Activated T-cell treated with anti-CD3 and anti-CD28 coated beads, Interleukin-2, amount 50 U/mL, for 72 hours (primary cell): ENCODE measurements around the gene TCEAL7. TPM values are rescaled to one million over a fixed set of nuclear protein-coding genes. Genes with fewer than 3 reads are reported as not detected.
"Not testable (repeated sequence)": the region's sequence is repeated elsewhere in the genome, so short reads cannot be mapped to it uniquely, and the experiment has no call there.

Experiments used
- ATAC-seq, 2 donors: fragments of 150-1000 bp; cut with Tn5 transposase; replicated peaks in 1 of 2; 2 replicates each; pipeline ENCODE4 v1.10.0; 2021; ENCODE audit warnings: moderate library complexity in 2 of 2, mild to moderate bottlenecking in 1 of 2
- DNase-seq, 2 donors: peaks; one replicate each; pipeline ENCODE4 v3.0.0; 2021 to 2022; ENCODE audit warnings: mixed read lengths in 1 of 2
- H3K27ac Mint-ChIP-seq: one replicate; pipeline ENCODE4 v1.8.0; 2022; ENCODE audit warnings: mild to moderate bottlenecking, moderate library complexity, mixed read lengths
- H3K27me3 Mint-ChIP-seq: one replicate; pipeline ENCODE4 v1.8.0; 2022; ENCODE audit warnings: low read depth, mixed read lengths
- H3K36me3 Mint-ChIP-seq, 2 donors: one replicate each; pipeline ENCODE4 v1.8.0; 2022; ENCODE audit warnings: mixed read lengths in 2 of 2, mild to moderate bottlenecking in 1 of 2; ENCODE audit not compliant: insufficient read depth in 2 of 2
- H3K4me1 Mint-ChIP-seq: one replicate; pipeline ENCODE4 v1.8.0; 2022; ENCODE audit warnings: low read depth, mixed read lengths
- H3K4me3 Mint-ChIP-seq, 2 donors: one replicate each; pipeline ENCODE4 v1.8.0; 2022; ENCODE audit warnings: mild to moderate bottlenecking in 2 of 2, mixed read lengths in 2 of 2, moderate library complexity in 2 of 2
- H3K9me3 Mint-ChIP-seq, 2 donors: one replicate each; pipeline ENCODE4 v1.8.0; 2022; ENCODE audit warnings: mixed read lengths in 2 of 2
- total RNA-seq, 2 donors: library from RNA; stranded (reverse); gene quantifications; one replicate each; pipeline ENCODE4 v1.2.3, GENCODE V29; 2022

Gene TCEAL7
- total RNA-seq, 2 donors from 2014 or later = not detected

DNA sequence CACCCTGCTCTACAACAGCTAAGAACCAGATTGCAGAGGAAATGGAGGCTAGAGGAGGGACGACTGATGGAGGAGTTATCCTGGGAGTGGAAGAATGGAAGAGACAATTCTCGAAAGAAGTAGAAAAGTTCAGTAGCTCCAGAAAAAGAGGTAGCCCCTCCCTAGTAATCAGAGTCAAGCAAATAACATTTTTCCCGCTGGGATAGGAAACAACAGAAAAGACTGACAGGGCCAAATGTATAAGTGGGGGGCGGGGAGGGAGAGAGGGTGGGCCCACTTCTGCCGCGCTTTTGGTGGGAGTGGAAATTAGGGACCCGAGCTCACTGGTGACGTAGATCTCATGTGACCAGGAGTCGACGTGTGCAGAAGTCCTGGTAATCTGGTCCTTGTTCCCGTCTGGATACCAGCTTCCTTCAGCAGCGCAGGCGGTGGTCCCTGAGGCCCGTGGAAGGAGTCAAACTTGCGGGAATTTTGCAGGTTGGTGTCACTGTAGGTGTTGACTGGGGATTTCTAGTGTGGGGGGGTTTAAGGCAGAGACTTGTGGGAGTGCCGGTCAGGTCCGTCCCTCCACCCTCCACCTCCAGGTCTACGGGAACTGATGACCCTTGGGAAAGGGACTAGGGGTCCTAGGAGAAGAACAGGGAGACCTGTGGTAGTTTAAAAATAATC is 26.2 kb downstream of the TCEAL7 start, which contains the start of gene TCEAL9:
TSS of gene TCEAL9 (plus strand) at position 377 of the 669 bp plus-strand sequence. CDS start 1,179 bp downstream, outside the sequence.
- peaks cover 0 to 2% of the 10 kb centered on the region in 2 donors for H3K36me3 Mint-ChIP-seq
- peaks cover 29% of the 10 kb centered on the region for H3K27me3 Mint-ChIP-seq
- DNase-seq = peak in 1 of 2 donors; percentile 1
- no peaks in the 10 kb centered on the region for H3K9me3 Mint-ChIP-seq
- peak within 1 kb of the TSS; percentile 75 for H3K27ac Mint-ChIP-seq
- peaks cover 9% of the 10 kb centered on the region for H3K4me1 Mint-ChIP-seq
- H3K4me3 Mint-ChIP-seq = peak within 1 kb of the TSS; percentile 85 to 94
- peak in 1 of 2 donors; percentile 39 for ATAC-seq

DNA sequence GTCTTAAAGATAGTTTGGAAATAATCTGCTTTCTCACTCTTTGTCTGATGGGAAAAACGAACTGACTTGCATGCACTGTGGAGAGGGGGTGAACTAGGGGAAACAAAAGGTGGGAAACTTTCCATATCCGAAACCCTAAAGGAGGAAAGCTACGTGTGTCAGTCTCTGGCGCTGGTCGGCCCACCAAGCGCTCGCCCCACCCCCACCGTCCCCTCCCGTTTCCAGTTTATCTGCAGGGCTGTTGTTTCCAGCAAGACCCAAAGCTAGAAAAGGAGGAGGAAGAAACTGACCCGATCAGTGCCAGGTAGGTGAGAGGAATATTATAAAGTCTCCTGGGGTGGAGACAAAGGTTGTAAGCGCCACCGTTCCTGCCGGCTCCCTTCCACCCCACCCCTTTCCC is 26.8 kb downstream of the TCEAL7 start:
- H3K36me3 Mint-ChIP-seq = peaks cover 0 to 2% of the 10 kb centered on the region in 2 donors
- peak overlapping the region; percentile 85 to 94 for H3K4me3 Mint-ChIP-seq
- ATAC-seq = no peak
- no peak for DNase-seq
- H3K4me1 Mint-ChIP-seq = peaks cover 9% of the 10 kb centered on the region
- peaks cover 29% of the 10 kb centered on the region for H3K27me3 Mint-ChIP-seq
- no peaks in the 10 kb centered on the region for H3K9me3 Mint-ChIP-seq
- no peak overlapping the region for H3K27ac Mint-ChIP-seq

DNA sequence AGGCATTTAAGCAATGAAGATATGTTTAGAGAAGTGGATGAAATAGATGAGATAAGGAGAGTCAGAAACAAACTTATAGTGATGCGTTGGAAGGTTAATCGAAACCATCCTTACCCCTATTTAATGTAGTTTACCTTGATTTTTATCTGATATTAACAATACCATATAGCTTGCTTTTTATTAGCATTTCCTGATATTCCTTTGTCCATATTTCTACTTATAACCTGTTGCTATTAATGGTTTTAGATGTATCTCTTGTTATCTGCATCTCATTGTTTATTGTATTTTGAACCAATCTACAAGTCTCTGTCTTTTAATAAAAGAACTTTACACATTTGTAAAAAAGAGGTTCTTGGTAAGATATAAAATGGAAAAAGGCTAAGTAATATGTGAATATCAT is 27.8 kb downstream of the TCEAL7 start:
- peaks cover 29% of the 10 kb centered on the region for H3K27me3 Mint-ChIP-seq
- ATAC-seq = no peak
- DNase-seq = no peak
- peaks cover 9% of the 10 kb centered on the region for H3K4me1 Mint-ChIP-seq
- no peak overlapping the region for H3K27ac Mint-ChIP-seq
- H3K4me3 Mint-ChIP-seq = no peak overlapping the region
- no peaks in the 10 kb centered on the region for H3K9me3 Mint-ChIP-seq
- H3K36me3 Mint-ChIP-seq = peaks cover 0 to 2% of the 10 kb centered on the region in 2 donors

DNA sequence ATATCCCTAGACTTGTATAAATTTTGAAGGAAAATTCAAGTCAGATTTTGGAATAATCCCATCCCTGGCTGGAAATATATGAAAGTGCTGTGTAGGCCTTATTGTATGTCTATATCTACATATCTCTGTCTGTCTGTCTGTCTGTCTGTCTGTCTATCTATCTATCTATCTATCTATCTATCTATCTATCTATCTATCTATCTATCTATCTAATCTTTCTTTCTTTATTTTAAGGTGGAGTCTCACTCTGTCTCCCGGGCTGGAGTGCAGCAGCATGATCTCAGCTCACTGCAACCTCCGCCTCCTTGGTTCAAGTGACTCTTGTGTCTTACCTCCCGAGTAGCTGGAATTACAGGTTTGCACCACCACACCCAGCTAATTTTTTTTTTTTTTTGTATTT is 29.6 kb downstream of the TCEAL7 start:
- not testable (repeated sequence) for H3K4me3 Mint-ChIP-seq, H3K27ac Mint-ChIP-seq, H3K9me3 Mint-ChIP-seq, H3K36me3 Mint-ChIP-seq, ATAC-seq, DNase-seq, H3K4me1 Mint-ChIP-seq
- H3K27me3 Mint-ChIP-seq = peaks cover 21% of the 10 kb centered on the region

DNA sequence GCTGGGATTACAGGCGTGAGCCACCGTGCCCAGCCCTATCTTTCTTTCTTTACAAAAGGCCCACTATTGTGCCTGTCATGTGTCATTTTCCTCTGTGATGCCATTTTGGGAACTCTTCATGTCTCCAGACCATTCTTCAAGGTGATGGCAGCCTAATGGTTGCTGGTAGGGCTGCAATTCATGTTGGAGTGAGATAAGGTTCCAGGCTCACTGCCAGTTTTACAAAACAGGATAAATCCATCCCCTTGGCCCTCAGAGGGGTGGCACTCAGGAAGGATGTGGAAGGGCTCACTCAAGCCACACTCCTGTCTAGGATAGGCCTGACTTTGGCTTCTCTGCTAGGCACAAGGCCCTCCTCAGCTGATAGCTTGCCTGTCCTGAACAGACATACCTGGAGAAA is 30.1 kb downstream of the TCEAL7 start:
- Mint-ChIP-seq H3K4me1 (peaks cover 9% of the 10 kb centered on the region), H3K9me3 (no peaks in the 10 kb centered on the region), H3K27me3 (peaks cover 21% of the 10 kb centered on the region), H3K27ac (no peak overlapping the region), H3K36me3 (peaks cover 0 to 2% of the 10 kb centered on the region in 2 donors), H3K4me3 (no peak overlapping the region)
- DNase-seq (no peak), ATAC-seq (no peak)

DNA sequence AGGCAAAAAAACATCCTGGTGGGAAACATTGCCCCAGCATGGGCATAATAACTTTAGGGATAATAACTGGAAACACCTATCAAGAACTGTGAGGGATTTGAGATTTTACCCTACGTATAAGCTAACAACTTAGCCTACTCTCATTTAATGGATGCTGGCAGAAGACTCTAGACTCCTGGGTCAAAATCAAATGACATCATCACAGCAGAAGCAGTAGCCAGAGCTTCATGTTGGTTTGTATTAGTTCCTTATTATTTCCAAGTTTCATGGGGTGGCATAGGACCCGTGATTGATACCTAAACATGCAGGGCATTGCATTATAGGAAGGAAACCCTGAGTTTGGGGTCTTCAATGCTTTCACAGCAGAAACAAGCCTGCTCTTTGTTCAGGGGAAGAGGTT is 30.9 kb downstream of the TCEAL7 start:
- ATAC-seq = no peak
- Mint-ChIP-seq H3K36me3 (peaks cover 0 to 2% of the 10 kb centered on the region in 2 donors), H3K27ac (no peak overlapping the region), H3K27me3 (peaks cover 18% of the 10 kb centered on the region), H3K9me3 (no peaks in the 10 kb centered on the region), H3K4me1 (peaks cover 5% of the 10 kb centered on the region), H3K4me3 (no peak overlapping the region)
- DNase-seq = no peak

DNA sequence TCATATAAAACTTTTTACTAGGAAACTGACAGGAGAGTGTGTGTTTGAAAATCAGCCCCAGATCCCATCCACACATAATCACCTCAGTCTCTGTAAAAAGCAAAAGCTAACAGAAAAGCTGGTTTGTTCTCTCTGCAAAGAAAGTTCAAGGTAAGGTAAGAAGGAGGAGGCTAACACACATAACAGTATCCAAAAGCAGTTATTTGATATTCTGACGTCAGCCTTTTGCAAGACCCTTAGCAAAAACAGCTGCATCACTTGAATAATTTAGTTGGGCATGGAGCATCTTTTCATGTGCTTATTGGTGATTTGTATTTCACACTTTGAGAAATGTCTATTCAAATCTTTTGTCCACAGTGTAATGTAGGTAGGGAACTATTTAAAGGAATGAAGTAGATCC is 31.8 kb downstream of the TCEAL7 start:
- H3K27ac Mint-ChIP-seq = no peak overlapping the region
- H3K36me3 Mint-ChIP-seq = no peaks in the 10 kb centered on the region
- ATAC-seq = no peak
- H3K4me3 Mint-ChIP-seq = no peak overlapping the region
- no peaks in the 10 kb centered on the region for H3K4me1 Mint-ChIP-seq
- no peak for DNase-seq
- peaks cover 13% of the 10 kb centered on the region for H3K27me3 Mint-ChIP-seq
- H3K9me3 Mint-ChIP-seq = no peaks in the 10 kb centered on the region

DNA sequence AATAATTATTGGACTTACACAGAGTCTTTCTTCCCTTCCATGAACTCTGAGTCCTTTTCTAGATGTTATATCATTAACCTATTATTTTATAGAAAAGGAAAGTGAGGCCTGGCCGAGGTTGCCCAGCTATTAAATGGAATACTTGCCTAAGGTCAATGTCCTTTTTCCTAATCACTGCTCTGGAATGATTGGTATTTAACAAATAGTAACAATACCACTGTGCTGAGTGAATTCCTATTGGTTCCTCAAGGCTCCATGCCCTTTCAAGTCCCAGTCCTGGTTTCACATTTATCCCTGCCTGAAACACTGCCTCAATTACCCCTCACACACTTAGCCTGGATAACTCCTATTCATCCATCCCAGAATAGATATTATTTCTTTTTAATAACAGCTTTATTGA is 32.4 kb downstream of the TCEAL7 start:
- H3K27ac Mint-ChIP-seq = no peak overlapping the region
- no peaks in the 10 kb centered on the region for H3K9me3 Mint-ChIP-seq
- H3K4me1 Mint-ChIP-seq = no peaks in the 10 kb centered on the region
- ATAC-seq (no peak), DNase-seq (no peak)
- H3K27me3 Mint-ChIP-seq = peaks cover 10% of the 10 kb centered on the region
- no peak overlapping the region for H3K4me3 Mint-ChIP-seq
- no peaks in the 10 kb centered on the region for H3K36me3 Mint-ChIP-seq

DNA sequence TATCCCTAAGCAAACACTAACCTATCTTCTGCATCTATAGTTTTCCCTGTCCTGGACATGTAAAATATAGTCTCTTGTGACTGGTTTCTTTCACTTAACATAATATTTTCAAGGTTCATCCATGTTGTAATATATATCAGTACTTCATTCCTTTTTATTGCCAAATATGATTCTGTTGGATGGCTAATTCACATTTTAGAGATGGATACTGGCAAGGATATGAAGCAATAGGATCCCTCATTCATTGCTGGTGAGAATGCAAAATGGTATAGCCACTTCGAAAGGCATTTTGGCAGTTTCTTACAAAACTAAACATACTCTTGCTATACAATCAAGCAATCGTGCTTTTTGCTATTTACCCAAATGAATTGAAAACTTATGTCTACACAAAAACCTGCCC is 33.0 kb downstream of the TCEAL7 start:
- DNase-seq = no peak
- H3K27me3 Mint-ChIP-seq = peaks cover 7% of the 10 kb centered on the region
- H3K27ac Mint-ChIP-seq = no peak overlapping the region
- no peaks in the 10 kb centered on the region for H3K36me3 Mint-ChIP-seq
- no peak overlapping the region for H3K4me3 Mint-ChIP-seq
- ATAC-seq = no peak
- no peaks in the 10 kb centered on the region for H3K4me1 Mint-ChIP-seq
- H3K9me3 Mint-ChIP-seq = no peaks in the 10 kb centered on the region

DNA sequence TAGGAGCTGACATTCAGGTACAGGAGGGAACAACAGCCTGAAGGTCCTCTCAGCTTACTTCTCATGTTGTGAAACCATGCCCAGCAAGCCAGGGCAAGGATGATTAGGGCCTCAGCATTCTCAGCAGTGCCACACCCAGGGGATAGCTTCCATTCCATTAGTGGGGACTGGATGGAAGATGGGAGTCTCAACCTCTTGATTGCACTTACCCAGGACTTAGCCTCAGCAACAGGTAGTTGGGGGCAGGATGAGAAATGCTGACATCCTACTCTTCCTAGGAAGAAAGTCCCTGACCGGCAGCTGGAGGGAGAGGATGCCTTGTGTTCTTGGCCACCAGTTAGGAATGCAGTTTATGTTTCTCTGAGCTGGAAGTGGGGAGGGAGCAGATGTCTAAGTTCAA is 37.5 kb downstream of the TCEAL7 start:
- DNase-seq = no peak
- Mint-ChIP-seq H3K27me3 (peaks cover 18% of the 10 kb centered on the region), H3K4me1 (no peaks in the 10 kb centered on the region), H3K36me3 (no peaks in the 10 kb centered on the region), H3K4me3 (no peak overlapping the region), H3K9me3 (no peaks in the 10 kb centered on the region), H3K27ac (no peak overlapping the region)
- no peak for ATAC-seq

DNA sequence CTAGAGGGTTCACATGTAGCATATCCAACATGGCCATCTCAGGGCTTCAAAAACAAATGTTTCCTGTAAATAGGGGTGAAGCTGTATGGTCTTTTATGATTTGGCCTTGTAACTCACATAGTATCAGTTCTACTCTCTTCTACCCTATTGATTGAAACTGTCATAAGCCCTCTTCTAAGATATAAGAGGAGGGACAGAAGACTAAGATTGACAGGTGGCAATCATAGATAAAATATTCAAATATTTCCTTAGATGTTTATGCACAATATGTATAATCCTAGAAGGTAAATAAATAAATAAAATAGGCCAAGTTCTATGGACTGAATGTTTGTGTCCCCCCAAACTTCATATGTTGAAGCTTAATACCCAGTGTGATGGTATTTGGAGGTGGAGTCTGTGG is 39.4 kb downstream of the TCEAL7 start:
- no peaks in the 10 kb centered on the region for H3K36me3 Mint-ChIP-seq
- H3K27ac Mint-ChIP-seq = no peak overlapping the region
- DNase-seq (no peak), ATAC-seq (no peak)
- H3K4me1 Mint-ChIP-seq = no peaks in the 10 kb centered on the region
- H3K27me3 Mint-ChIP-seq = peaks cover 29% of the 10 kb centered on the region
- no peak overlapping the region for H3K4me3 Mint-ChIP-seq
- H3K9me3 Mint-ChIP-seq = no peaks in the 10 kb centered on the region

DNA sequence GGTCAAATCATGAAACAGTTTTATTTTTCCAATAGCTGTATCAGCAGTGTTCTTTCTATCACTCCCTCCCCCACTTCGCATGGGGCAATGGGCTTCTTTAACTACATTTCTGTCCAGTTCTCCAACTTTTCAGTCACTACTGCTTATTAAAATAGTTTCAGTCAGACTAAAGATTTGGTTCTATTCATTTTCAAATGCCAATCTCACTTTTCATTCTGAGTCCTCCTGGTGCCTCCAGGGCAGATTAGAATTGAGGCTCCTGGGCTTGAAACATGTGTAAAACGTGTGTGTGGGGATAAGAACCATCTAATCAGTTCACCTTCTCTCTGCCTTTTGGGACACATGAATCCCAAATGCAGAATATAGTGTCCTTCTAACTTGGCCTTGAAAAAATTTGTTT is 42.8 kb downstream of the TCEAL7 start:
- ATAC-seq = no peak
- Mint-ChIP-seq H3K9me3 (no peaks in the 10 kb centered on the region), H3K27ac (no peak overlapping the region), H3K4me3 (no peak overlapping the region), H3K27me3 (peaks cover 33% of the 10 kb centered on the region), H3K36me3 (no peaks in the 10 kb centered on the region), H3K4me1 (peaks cover 5% of the 10 kb centered on the region)
- DNase-seq = no peak

DNA sequence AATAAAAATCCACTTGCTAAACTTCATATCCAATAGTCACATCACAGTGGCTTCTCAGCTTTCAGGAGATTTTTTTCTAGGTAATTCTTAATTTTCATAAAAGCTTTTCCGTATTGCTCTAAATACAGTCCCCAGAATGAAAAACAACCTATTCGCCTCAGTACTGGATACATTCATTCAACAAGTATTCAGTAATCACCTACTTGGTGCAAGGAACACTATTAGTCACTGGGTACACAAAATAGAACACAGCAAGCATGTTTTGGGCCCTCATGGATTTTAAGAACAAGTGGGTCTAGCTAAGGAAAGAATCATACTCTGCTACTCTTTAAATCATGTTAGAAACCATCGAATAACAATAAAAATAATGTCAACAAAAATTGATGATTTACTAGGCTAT is 43.5 kb downstream of the TCEAL7 start:
- Mint-ChIP-seq H3K36me3 (no peaks in the 10 kb centered on the region), H3K4me1 (peaks cover 5% of the 10 kb centered on the region), H3K9me3 (no peaks in the 10 kb centered on the region), H3K4me3 (no peak overlapping the region), H3K27ac (no peak overlapping the region), H3K27me3 (peaks cover 29% of the 10 kb centered on the region)
- ATAC-seq (no peak), DNase-seq (no peak)
